Mucosa of rectum (tissue), 2 donors: ENCODE measurements around the gene ERCC5.
A peak's percentile ranks its signal among the peaks of the same experiment; 100 is the strongest.

ENCODE experiments used
- H3K27ac ChIP-seq, 2 donors: one replicate each; pipeline ENCODE4 v1.7.0; 2013; ENCODE audit warnings: inconsistent platforms in 2 of 2, low read depth in 2 of 2, low read length in 2 of 2
- H3K27me3 ChIP-seq, 2 donors: one replicate each; pipeline ENCODE4 v1.7.0; 2013; ENCODE audit warnings: low read length in 2 of 2; ENCODE audit not compliant: control insufficient read depth in 2 of 2, insufficient read depth in 2 of 2
- H3K36me3 ChIP-seq, 2 donors: one replicate each; pipeline ENCODE4 v1.7.0; 2013; ENCODE audit warnings: low read length in 2 of 2; ENCODE audit not compliant: control insufficient read depth in 2 of 2, insufficient read depth in 2 of 2
- H3K4me1 ChIP-seq, 2 donors: one replicate each; pipeline ENCODE4 v1.7.0; 2013; ENCODE audit warnings: low read length in 2 of 2, mild to moderate bottlenecking in 1 of 2; ENCODE audit not compliant: control insufficient read depth in 2 of 2, insufficient read depth in 2 of 2
- H3K4me3 ChIP-seq, 2 donors: one replicate each; pipeline ENCODE4 v1.7.0; 2013; ENCODE audit warnings: low read length in 2 of 2
- H3K9ac ChIP-seq, 2 donors: one replicate each; pipeline ENCODE4 v1.7.0; 2013; ENCODE audit warnings: low read length in 2 of 2, low read depth in 1 of 2, mild to moderate bottlenecking in 1 of 2
- H3K9me3 ChIP-seq, 2 donors: one replicate each; pipeline ENCODE4 v1.7.0; 2013; ENCODE audit warnings: low read length in 2 of 2; ENCODE audit not compliant: control insufficient read depth in 2 of 2
- donor health status: healthy.
- donor health status: Normal muscosa, but diverticular disease.

ERCC5 gene

DNA sequence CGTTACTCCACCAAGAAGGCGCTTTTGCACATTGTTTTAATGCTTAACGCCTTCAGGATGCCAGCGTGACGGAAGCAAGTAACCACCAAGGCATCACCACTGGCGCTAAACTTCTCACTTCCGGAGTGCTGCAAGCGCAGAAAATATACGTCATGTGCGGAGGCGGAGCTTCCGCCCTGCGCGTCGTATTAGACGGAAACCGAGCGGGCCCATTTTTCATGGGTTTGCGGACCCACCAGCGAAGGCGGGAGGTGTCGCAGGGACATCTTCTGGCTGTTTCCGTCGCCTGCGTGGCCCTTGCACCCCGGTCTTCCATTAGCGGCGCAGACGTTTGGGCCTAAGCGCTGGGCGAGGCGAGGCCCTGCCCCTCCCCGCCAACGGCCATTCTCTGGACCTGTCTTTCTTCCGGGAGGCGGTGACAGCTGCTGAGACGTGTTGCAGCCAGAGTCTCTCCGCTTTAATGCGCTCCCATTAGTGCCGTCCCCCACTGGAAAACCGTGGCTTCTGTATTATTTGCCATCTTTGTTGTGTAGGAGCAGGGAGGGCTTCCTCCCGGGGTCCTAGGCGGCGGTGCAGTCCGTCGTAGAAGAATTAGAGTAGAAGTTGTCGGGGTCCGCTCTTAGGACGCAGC lies at the start of gene ERCC5:
TSS of gene ERCC5 (plus strand) at position 403 of the 631 bp plus-strand sequence. CDS start 235 bp downstream, outside the sequence.
- H3K4me3 ChIP-seq, result peak within 1 kb of the TSS; percentile 97 to 99
- H3K9ac ChIP-seq, result peak within 1 kb of the TSS; percentile 94 to 99
- peaks cover 8% of the 10 kb centered on the region in 2 donors for H3K36me3 ChIP-seq
- H3K4me1 ChIP-seq, result peaks cover 17% of the 10 kb centered on the region in 2 donors
- H3K27me3 ChIP-seq, result no peaks in the 10 kb centered on the region
- H3K9me3 ChIP-seq, result no peaks in the 10 kb centered on the region
- peak within 1 kb of the TSS; percentile 99 for H3K27ac ChIP-seq

DNA sequence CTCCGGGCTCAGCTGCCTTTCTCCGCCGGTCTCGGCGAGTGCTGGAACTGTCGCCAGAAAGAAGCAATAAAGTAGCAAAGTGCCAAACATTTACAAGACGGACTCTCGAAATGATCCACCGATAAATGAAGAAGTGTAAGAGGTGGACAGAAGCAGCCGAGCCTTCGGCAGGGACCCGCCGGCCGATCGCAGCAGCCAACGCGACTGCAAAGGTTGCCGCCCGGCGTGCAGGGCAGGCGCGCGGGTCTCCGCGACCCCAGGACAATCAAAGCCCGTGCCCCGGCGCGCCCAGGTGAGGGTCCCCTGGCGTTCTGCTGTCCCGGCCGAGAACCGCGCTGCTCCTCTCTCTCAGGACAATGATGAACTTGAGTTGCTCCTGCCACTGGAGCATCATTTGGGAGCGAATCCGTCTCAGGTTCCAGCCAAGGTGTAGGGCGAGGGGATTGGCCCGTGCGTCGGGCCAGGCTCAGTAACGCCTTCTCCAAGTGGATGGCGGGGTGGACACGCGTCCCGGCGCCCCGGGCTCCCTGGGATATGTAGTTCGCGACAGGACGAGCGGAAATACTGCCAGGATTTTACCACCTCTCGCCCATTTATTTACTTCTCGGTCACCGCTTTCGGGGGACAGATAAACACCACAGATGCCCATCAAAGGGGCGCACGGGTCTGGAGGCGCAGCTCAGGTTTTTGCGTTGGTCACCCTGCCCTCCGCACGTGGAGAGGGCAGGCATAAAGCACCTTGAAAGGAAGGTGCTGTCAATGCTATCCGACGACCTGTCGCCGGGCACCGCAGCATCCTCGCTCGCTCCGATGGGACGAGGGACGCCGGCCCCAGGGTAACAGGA lies 47.0 kb upstream of the ERCC5 start, which contains the start of the genes BIVM and POGLUT2:
TSS of gene BIVM (plus strand) at position 539 of the 845 bp plus-strand sequence. CDS start 8,149 bp downstream, outside the sequence.
TSS of gene POGLUT2 (minus strand) at position 396 of the 845 bp plus-strand sequence. CDS start at position 90, 306 bp downstream.
- Histone ChIP-seq H3K4me1 (peaks cover 0 to 9% of the 10 kb centered on the region in 2 donors), H3K4me3 (peak within 1 kb of the TSS; percentile 65 to 83), H3K27ac (peak within 1 kb of the TSS; percentile 64 to 70), H3K9me3 (no peaks in the 10 kb centered on the region), H3K36me3 (no peaks in the 10 kb centered on the region), H3K9ac (peak within 1 kb of the TSS; percentile 52 to 81), H3K27me3 (no peaks in the 10 kb centered on the region)

GRCh38 chr13:102799426-102800144 lies 46.2 kb upstream of the ERCC5 start:
- Histone ChIP-seq H3K9me3 (no peaks in the 10 kb centered on the region), H3K27ac (peak overlapping the region; percentile 64 to 70), H3K36me3 (no peaks in the 10 kb centered on the region), H3K4me1 (peaks cover 0 to 9% of the 10 kb centered on the region in 2 donors), H3K4me3 (peak overlapping the region; percentile 65 to 83), H3K9ac (peak overlapping the region; percentile 52 to 81), H3K27me3 (no peaks in the 10 kb centered on the region)

DNA sequence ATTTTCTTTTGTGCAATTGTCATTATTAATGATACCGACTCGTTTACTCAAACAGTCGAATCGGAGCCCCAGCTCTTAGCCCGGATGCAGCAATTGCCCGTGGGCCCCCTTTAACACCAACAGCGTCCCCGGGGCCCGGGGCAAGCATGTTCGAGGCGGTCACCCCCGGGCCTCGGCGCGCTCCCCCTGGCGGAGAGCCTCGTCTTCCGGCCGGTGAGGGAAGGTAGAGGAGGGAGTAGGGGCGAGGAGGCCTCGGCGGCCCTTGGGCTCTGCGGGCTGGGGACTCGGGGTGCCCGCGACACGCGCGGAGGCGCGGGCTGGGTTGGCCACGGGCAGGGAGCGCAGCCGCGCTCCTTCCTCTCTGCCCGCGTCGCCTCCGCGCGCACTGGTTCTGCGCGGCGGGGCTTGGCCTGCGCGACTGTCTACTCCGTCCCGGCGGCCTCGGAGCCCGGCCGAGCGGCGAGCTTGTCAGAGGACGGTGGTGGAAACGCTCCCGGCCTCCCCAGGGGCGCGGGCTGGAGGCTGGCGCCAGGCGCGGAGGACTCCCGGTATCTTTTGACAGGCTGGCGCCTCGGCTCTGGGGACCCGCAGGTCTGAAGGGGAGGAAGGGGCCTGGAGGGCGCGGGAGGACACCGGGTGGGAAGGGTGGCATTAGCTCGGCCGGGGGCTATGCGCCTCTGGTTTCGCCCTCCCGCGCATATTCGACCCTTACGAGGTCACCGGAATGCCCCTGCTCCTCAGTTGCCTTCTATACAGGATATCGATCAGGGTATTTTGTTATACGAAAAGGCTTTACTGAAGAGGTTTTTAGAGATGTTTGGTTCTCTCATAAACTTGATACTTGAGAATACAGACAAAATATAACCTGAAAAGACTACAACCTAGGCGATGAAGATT lies 45.4 kb upstream of the ERCC5 start:
- H3K4me1 ChIP-seq, result peaks cover 0 to 9% of the 10 kb centered on the region in 2 donors
- H3K27ac ChIP-seq, result peak overlapping the region; percentile 64 to 70
- peak overlapping the region; percentile 76 to 81 for H3K9ac ChIP-seq
- H3K9me3 ChIP-seq, result no peaks in the 10 kb centered on the region
- no peaks in the 10 kb centered on the region for H3K27me3 ChIP-seq
- no peaks in the 10 kb centered on the region for H3K36me3 ChIP-seq
- peak overlapping the region; percentile 65 to 83 for H3K4me3 ChIP-seq

- no peaks in the 10 kb centered on the region for H3K36me3 ChIP-seq
- H3K9ac ChIP-seq, result no peak overlapping the region
- H3K27ac ChIP-seq, result no peak overlapping the region
- H3K27me3 ChIP-seq, result no peaks in the 10 kb centered on the region
- no peaks in the 10 kb centered on the region for H3K9me3 ChIP-seq
- H3K4me3 ChIP-seq, result no peak overlapping the region
- H3K4me1 ChIP-seq, result no peaks in the 10 kb centered on the region
Measured at GRCh38 chr13:102805680-102806079, 40.2 kb upstream of the ERCC5 start.

GRCh38 chr13:102807699-102808098 lies 38.1 kb upstream of the ERCC5 start:
- Histone ChIP-seq H3K4me1 (no peaks in the 10 kb centered on the region), H3K27ac (no peak overlapping the region), H3K9me3 (no peaks in the 10 kb centered on the region), H3K4me3 (no peak overlapping the region), H3K27me3 (no peaks in the 10 kb centered on the region), H3K36me3 (no peaks in the 10 kb centered on the region), H3K9ac (no peak overlapping the region)

DNA sequence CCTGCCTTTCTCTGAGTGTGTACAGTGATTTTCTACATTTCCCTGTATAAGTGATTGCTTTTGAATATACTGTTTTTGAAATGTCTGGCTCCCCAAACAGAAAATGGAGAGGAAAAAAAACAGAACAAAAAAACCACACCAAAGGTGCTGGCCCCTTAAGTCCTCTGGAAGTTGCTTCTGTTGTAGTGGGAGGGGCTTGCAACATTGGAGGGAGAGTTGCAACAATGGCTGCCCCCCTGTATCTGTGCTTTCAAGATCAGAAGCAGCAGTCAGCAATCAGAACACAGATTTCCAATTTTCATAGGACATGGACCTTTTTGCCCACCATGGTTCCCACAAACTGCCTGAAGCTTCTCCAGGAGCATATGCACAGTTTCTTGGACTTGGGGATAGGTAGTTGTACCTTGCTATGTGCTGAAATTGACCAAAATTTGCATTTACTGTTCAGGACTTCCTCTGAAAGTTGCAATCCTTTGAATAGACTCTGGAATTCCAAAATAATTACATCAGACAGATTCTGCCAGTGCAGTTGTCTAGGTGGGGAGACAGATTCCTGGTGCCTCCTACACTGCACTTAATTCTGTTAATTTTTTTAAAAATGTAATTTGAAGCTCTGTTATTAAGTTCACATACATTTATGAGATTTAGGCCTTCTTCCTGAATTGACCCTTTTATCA lies 33.1 kb upstream of the ERCC5 start:
- Histone ChIP-seq H3K4me1 (no peaks in the 10 kb centered on the region), H3K9ac (no peak overlapping the region), H3K4me3 (no peak overlapping the region), H3K36me3 (peaks cover 0 to 9% of the 10 kb centered on the region in 2 donors), H3K27ac (no peak overlapping the region), H3K9me3 (no peaks in the 10 kb centered on the region), H3K27me3 (no peaks in the 10 kb centered on the region)

GRCh38 chr13:102814025-102814607 lies 31.7 kb upstream of the ERCC5 start:
- H3K27ac ChIP-seq, result no peak overlapping the region

More at GRCh38 chr13:102814025-102814607, 31.7 kb upstream of the ERCC5 start:
- peaks cover 7 to 12% of the 10 kb centered on the region in 2 donors for H3K36me3 ChIP-seq
- H3K9ac ChIP-seq, result no peak overlapping the region
- no peak overlapping the region for H3K4me3 ChIP-seq
- no peaks in the 10 kb centered on the region for H3K9me3 ChIP-seq
- H3K4me1 ChIP-seq, result no peaks in the 10 kb centered on the region
- H3K27me3 ChIP-seq, result no peaks in the 10 kb centered on the region
